IgD-negative memory B cell (primary cell): Measurements from ENCODE around the gene NNAT. TPM values are rescaled to one million over a fixed set of nuclear protein-coding genes. Genes with fewer than 3 reads are reported as not detected.

Experiments
- H3K27ac Mint-ChIP-seq, 3 donors: one replicate each; pipeline ENCODE4 v1.8.0; 2020 to 2022; ENCODE audit warnings: mild to moderate bottlenecking in 3 of 3, mixed read lengths in 3 of 3, moderate library complexity in 1 of 3
- H3K27me3 Mint-ChIP-seq: one replicate; pipeline ENCODE4 v1.8.0; 2021; ENCODE audit warnings: mixed read lengths
- H3K36me3 Mint-ChIP-seq: one replicate; pipeline ENCODE4 v1.8.0; 2020; ENCODE audit warnings: mild to moderate bottlenecking, mixed read lengths
- H3K4me1 Mint-ChIP-seq, 3 donors: one replicate each; pipeline ENCODE4 v1.8.0; 2020 to 2022; ENCODE audit warnings: mixed read lengths in 3 of 3, mild to moderate bottlenecking in 1 of 3
- H3K4me3 Mint-ChIP-seq, 4 donors: one replicate each; pipeline ENCODE4 v1.8.0; 2020 to 2022; ENCODE audit warnings: mild to moderate bottlenecking in 4 of 4, mixed read lengths in 4 of 4, moderate library complexity in 3 of 4
- H3K9me3 Mint-ChIP-seq, 3 donors: one replicate each; pipeline ENCODE4 v1.8.0; 2020 to 2021; ENCODE audit warnings: mixed read lengths in 3 of 3, mild to moderate bottlenecking in 1 of 3
- polyA plus RNA-seq: library from polyadenylated mRNA; unstranded; fragments of 300-500 nt; fragmentation: Illumina TruSeq; gene quantifications from one replicate; pipeline ENCODE4 v1.2.3, GENCODE V29; 2021

Gene NNAT
- polyA plus RNA-seq, 1 donor from 2014 or later: not detected

GRCh38 chr20:37558779-37559178 is 37.7 kb downstream of the NNAT start:
- Mint-ChIP-seq H3K9me3 (no peaks in the 10 kb centered on the region), H3K36me3 (no peaks in the 10 kb centered on the region), H3K4me1 (peaks cover 0 to 1% (median 0%) of the 10 kb centered on the region in 3 donors), H3K27ac (no peak overlapping the region), H3K27me3 (peaks cover 18% of the 10 kb centered on the region), H3K4me3 (no peak overlapping the region)

DNA sequence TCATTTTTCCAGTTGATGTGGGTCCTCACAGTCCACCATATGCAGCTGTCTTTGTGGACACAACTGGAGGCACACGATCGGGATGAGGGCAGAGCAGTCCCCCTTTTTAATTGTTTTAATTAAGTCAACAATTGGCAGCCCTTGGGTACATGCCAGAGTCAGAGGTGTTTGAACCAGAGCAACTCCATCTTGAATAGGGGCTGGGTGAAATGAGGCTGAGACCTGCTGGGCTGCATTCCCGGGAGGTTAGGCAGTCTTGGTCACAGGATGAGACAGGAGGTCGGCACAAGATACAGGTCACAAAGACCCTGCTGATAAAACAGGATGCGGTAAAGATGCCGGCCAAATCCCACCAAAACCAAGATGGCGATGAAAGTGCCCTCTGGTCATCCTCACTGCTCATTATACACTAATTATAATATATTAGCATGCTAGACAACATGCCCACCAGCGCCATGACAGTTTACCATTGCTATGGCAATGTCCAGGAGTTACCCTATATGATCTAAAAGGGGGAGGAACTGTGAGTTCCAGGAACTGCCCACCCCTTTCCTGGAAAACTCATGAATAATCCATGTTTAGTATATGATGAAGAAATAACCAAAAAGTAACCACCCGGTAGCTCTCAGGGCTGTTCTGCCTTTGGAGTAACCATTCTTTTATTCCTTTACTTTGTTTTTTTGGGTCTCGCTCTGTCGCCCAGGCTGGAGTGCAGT is 38.4 kb downstream of the NNAT start:
- H3K27me3 Mint-ChIP-seq: peaks cover 20% of the 10 kb centered on the region

GRCh38 chr20:37560629-37561028 is 39.6 kb downstream of the NNAT start:
- Mint-ChIP-seq H3K27me3 (peaks cover 27% of the 10 kb centered on the region), H3K36me3 (no peaks in the 10 kb centered on the region), H3K9me3 (no peaks in the 10 kb centered on the region), H3K4me1 (peaks cover 0 to 1% (median 0%) of the 10 kb centered on the region in 3 donors), H3K4me3 (no peak overlapping the region), H3K27ac (no peak overlapping the region)

More for the DNA sequence above, 38.4 kb downstream of the NNAT start:
- H3K27ac Mint-ChIP-seq: no peak overlapping the region
- H3K4me1 Mint-ChIP-seq: peaks cover 0 to 1% (median 0%) of the 10 kb centered on the region in 3 donors
- no peaks in the 10 kb centered on the region for H3K9me3 Mint-ChIP-seq
- H3K36me3 Mint-ChIP-seq: no peaks in the 10 kb centered on the region
- no peak overlapping the region for H3K4me3 Mint-ChIP-seq

DNA sequence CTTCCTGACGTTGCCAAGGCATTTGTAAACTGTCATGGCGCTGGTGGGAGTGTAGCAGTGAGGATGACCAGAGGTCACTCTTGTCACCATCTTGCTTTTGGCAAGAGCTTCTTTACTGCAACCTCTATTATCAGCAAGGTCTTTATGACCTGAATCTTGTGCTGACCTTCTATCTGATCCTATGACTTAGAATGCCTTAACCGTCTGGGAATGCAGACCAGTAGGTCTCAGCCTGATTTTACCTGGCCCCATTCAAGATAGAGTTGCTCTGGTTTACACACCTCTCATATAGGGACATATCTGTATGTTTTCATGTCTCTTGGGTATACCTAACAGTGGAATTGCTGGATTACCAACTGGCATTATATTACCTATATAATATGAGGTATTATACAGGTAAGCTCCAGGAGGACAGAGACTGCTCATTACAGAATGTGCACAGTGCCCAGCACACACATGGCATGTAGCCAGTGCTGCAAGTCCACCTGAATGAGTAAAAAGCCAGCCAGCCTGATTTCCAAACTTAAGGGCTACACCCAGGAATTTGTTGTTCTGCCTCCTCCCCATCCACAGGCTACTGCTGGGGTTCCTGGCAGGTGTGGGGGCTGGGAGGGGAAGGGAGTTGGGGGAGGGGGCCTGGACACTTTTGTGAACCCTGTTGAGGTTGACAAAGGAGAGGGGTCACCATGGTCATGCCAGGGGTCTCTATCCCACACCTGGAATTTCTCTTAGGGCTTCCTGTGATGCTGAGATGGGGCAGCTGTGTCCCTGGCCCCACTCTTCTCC is 41.8 kb downstream of the NNAT start:
- Mint-ChIP-seq H3K4me3 (no peak overlapping the region), H3K9me3 (no peaks in the 10 kb centered on the region), H3K36me3 (no peaks in the 10 kb centered on the region), H3K4me1 (peaks cover 1 to 6% (median 2%) of the 10 kb centered on the region in 3 donors), H3K27me3 (peaks cover 24% of the 10 kb centered on the region), H3K27ac (no peak overlapping the region)

GRCh38 chr20:37564016-37564387 is 43.0 kb downstream of the NNAT start:
- peaks cover 30% of the 10 kb centered on the region for H3K27me3 Mint-ChIP-seq
- peaks cover 1 to 9% (median 2%) of the 10 kb centered on the region in 3 donors for H3K4me1 Mint-ChIP-seq
- no peak overlapping the region for H3K27ac Mint-ChIP-seq
- no peaks in the 10 kb centered on the region for H3K36me3 Mint-ChIP-seq
- H3K4me3 Mint-ChIP-seq: no peak overlapping the region
- no peaks in the 10 kb centered on the region for H3K9me3 Mint-ChIP-seq

GRCh38 chr20:37564388-37565133 is 43.5 kb downstream of the NNAT start:
- Mint-ChIP-seq H3K27me3 (peaks cover 31% of the 10 kb centered on the region), H3K9me3 (no peaks in the 10 kb centered on the region), H3K27ac (no peak overlapping the region), H3K4me1 (peaks cover 1 to 9% (median 2%) of the 10 kb centered on the region in 3 donors), H3K4me3 (no peak overlapping the region), H3K36me3 (no peaks in the 10 kb centered on the region)

- Mint-ChIP-seq H3K27me3 (peaks cover 34% of the 10 kb centered on the region), H3K27ac (no peak overlapping the region), H3K4me3 (no peak overlapping the region), H3K9me3 (no peaks in the 10 kb centered on the region), H3K4me1 (peaks cover 1 to 9% (median 2%) of the 10 kb centered on the region in 3 donors), H3K36me3 (no peaks in the 10 kb centered on the region)
Observed at GRCh38 chr20:37565134-37565811, 44.2 kb downstream of the NNAT start.

DNA sequence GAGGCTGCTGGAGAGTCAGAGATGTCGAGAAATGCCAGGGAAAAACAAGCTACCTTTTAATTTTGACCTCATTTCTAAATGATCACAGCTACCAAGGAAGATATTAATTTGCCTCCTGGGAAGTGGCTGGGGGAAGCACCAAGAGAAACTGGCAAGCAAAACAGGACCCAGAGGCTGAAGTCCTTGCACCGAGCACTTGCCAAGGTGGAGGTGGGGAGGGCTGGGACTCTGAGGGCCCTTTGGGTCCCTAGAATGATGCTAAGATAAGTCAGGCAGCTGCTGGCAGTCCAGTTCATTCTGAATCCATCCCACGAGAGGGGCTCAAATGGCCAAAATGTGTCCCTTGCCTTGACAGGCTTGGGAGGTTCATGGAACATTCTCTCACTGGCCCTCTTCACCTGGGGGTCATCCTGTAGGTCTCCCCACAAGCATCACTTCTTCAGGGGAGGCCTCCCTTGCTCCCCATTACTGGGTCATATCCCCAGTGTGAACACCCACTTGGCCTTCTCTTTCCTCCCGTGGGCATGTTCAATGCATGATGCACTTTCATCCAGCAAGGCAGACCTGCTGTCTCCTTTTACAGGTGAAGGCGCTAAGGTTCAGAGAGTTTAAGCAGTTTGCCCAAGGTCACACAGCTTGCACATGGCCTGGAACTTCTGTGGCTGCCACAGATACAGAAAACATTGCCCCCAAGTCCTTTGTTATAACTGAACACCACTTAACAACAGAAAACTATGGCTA is 45.7 kb downstream of the NNAT start:
- H3K9me3 Mint-ChIP-seq: no peaks in the 10 kb centered on the region
- peak overlapping the region in 1 of 4 donors; percentile 53 for H3K4me3 Mint-ChIP-seq
- peaks cover 30% of the 10 kb centered on the region for H3K27me3 Mint-ChIP-seq
- no peak overlapping the region for H3K27ac Mint-ChIP-seq
- no peaks in the 10 kb centered on the region for H3K36me3 Mint-ChIP-seq
- H3K4me1 Mint-ChIP-seq: peaks cover 1 to 9% (median 3%) of the 10 kb centered on the region in 3 donors

GRCh38 chr20:37567331-37567665 is 46.2 kb downstream of the NNAT start:
- Mint-ChIP-seq H3K27ac (no peak overlapping the region), H3K9me3 (no peaks in the 10 kb centered on the region), H3K36me3 (no peaks in the 10 kb centered on the region), H3K4me1 (peaks cover 1 to 9% (median 3%) of the 10 kb centered on the region in 3 donors), H3K4me3 (no peak overlapping the region), H3K27me3 (peaks cover 26% of the 10 kb centered on the region)

DNA sequence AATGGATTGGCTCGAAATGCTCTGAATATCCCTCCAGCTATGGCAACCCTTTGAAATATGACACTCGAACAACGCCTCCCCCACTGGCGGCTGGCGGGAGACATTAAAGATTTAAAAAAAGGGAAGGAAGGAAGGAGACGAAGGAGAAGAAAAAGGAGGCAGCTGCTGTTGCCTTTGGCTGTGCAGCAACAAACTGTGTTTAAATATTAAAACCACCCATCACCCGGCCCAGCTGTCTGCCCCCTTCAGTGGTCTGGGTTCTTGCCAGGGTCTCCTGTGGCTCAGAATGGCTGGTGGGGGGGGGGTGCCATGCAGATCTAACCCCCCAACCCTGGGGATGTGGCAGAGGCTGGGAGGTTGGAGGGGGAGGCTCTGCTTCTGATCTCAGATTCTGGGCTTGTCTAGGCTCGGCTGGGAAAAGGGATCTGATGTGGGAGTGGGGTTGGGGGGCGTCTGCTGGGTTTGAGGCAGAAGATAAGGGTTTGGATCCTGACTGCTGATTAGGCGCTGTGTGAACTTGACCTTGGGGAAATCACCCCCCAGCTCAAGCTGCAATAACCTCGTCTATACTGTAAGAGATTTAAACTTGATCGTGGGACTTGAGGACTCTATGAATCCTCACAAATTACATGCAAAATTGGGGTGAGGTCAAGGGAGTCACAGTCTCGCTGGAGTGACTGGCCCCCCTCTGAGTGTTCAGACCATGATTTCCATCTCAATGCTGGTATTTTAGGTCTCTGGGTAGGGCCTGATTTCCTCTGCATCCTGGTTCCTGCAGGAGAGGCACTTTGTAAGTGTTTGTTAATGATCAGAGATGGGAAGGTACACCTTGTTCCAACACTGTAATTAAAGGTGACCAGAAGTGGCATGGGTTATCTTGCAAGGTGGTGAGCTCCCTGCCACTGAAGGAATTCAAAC is 46.9 kb downstream of the NNAT start:
- Mint-ChIP-seq H3K27me3 (peaks cover 28% of the 10 kb centered on the region), H3K4me1 (peaks cover 1 to 9% (median 3%) of the 10 kb centered on the region in 3 donors), H3K9me3 (no peaks in the 10 kb centered on the region), H3K4me3 (peak overlapping the region in 1 of 4 donors; percentile 17), H3K36me3 (no peaks in the 10 kb centered on the region), H3K27ac (no peak overlapping the region)

GRCh38 chr20:37570419-37570818 is 49.4 kb downstream of the NNAT start:
- Mint-ChIP-seq H3K4me3 (no peak overlapping the region), H3K36me3 (no peaks in the 10 kb centered on the region)

DNA sequence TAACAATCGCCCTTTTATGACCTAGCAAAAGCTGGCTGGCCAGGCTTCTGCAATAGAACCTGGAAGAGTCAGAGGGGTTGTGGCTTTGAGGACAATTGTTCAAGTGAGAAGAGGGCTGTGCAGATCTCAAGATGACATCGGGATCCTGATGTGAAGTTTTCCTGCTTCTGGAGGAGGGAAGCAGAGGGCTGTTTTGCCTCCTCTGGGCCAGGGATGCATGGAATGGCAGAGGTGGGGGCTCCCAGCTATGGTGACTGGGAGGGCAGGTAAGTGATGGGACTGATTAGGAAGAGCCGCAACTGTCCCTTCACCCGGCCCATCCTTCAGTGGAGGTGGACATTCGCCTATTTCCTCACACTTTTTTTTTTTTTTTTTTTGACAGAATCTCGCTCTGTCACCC is 50.0 kb downstream of the NNAT start:
- no peaks in the 10 kb centered on the region for H3K36me3 Mint-ChIP-seq
- H3K4me3 Mint-ChIP-seq: peak overlapping the region in 1 of 4 donors; percentile 6
- peaks cover 21% of the 10 kb centered on the region for H3K27me3 Mint-ChIP-seq
- H3K9me3 Mint-ChIP-seq: no peaks in the 10 kb centered on the region
- H3K27ac Mint-ChIP-seq: no peak overlapping the region
- H3K4me1 Mint-ChIP-seq: peaks cover 2 to 15% (median 6%) of the 10 kb centered on the region in 3 donors

More at GRCh38 chr20:37570419-37570818, 49.4 kb downstream of the NNAT start:
- Mint-ChIP-seq H3K27ac (no peak overlapping the region), H3K4me1 (peaks cover 1 to 9% (median 3%) of the 10 kb centered on the region in 3 donors), H3K27me3 (peaks cover 24% of the 10 kb centered on the region), H3K9me3 (no peaks in the 10 kb centered on the region)
